HepG2 (cell line): ENCODE data around the gene KAT6B. TPM values are rescaled to one million over a fixed set of nuclear protein-coding genes. Genes with fewer than 3 reads are reported as not detected.

ENCODE experiments used
- NFIB ChIP-seq: sonication (generic); formaldehyde crosslinking; IDR thresholded peaks from 2 replicates; pipeline ENCODE4 v1.9.0; 2021; ENCODE audit warnings: missing genetic modification reagents, mild to moderate bottlenecking, borderline replicate concordance
- POLR2AphosphoS5 ChIP-seq: IDR thresholded peaks from 2 replicates; pipeline ENCODE4 v1.6.1; 2012; ENCODE audit warnings: low read depth, low read length
- SOX6 ChIP-seq, 2 experiments: fragments of 450-650 bp in 1 of 2; sonication (generic) in 1 of 2; formaldehyde crosslinking in 1 of 2; IDR thresholded peaks; 2 replicates each; pipeline versions ENCODE4 v1.4.0 to v1.6.1; 2017 to 2020; ENCODE audit warnings: antibody characterized with exemption in 1 of 2, mild to moderate bottlenecking in 1 of 2, missing genetic modification reagents in 1 of 2
- ZNF549 ChIP-seq: sonication (generic); formaldehyde crosslinking; IDR thresholded peaks from 2 replicates; pipeline ENCODE4 v1.5.0; 2020; ENCODE audit warnings: missing genetic modification reagents
- polyA plus RNA-seq, 8 experiments: library from polyadenylated mRNA; depleted of rRNA in 3 of 8; stranded (reverse) in 7 of 8; unstranded in 1 of 8; fragments of >200 nt; fragmentation: Illumina TruSeq in 4 of 8; extraction: Trizol in 4 of 8; gene quantifications; 2 replicates each; pipeline versions ENCODE4 v1.2.1 to v1.2.3, GENCODE V29; 2011 to 2016; ENCODE audit warnings: low read depth in 4 of 8, missing spikeins in 1 of 8, mixed read lengths in 1 of 8; ENCODE audit not compliant: insufficient read depth in 1 of 8
- total RNA-seq, 5 experiments: library from RNA; depleted of rRNA; stranded (reverse); fragments of >200 nt; fragmentation: Illumina TruSeq; extraction: Trizol; gene quantifications; 2 replicates each; pipeline ENCODE4 v1.2.3, GENCODE V29; 2016; ENCODE audit warnings: low read depth in 1 of 5
- TF ChIP-seq, protein P1 (sequence below): sonication (generic); formaldehyde crosslinking; IDR thresholded peaks from 2 replicates; pipeline ENCODE4 v1.8.0; 2022; ENCODE audit warnings: missing genetic modification reagents, low read depth, mild to moderate bottlenecking, borderline replicate concordance
- TF ChIP-seq, protein P2 (sequence below): sonication (generic); formaldehyde crosslinking; IDR thresholded peaks from 2 replicates; pipeline ENCODE4 v1.4.0; 2020; ENCODE audit warnings: missing genetic modification reagents, mild to moderate bottlenecking, borderline replicate concordance
- TF ChIP-seq, protein P3 (sequence below): sonication (generic); formaldehyde crosslinking; IDR thresholded peaks from 2 replicates; pipeline ENCODE4 v1.4.0; 2020; ENCODE audit warnings: missing genetic modification reagents

KAT6B gene
- total and polyA plus RNA-seq, 2 of the 13 experiments (the other 11 are each of a cell fraction or from before 2014, with no cell fraction given): 3.0 to 9.5 TPM

DNA sequence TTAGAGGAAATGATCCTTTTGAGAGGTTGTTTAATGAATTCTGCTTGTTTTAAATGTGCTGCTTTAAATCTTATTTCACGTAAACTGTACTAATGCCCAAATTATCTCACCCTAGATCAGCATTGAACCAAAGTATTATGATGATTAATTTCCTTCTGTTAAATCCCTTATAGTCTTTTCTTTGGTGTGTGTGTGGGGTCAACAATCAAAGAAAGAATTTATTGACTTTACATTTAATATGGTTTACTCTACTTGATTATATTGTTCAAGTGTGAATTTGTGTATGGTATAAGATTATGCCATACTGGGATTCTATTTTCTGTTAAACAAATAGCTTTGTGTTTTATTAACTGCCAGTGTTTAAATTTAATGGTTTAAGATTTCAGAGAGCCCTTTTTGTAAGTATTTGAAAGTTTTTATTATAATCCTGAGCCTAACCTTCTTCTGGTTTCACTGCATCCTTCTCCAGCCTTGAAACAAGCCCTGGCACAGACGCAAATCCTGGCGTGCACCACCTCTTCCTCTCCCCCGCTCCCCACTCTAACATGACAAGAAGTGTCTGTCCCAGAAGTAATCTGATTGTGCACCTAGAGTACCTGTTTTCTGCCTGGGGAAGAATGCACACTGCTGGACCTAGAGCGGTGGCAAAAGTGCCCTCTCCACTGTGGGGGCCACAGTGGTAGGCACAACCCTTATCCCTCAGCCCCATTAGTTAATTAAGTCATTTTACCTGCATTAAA, 70.6 kb downstream of the KAT6B start (continued):
- TF ChIP-seq, protein P1, sequence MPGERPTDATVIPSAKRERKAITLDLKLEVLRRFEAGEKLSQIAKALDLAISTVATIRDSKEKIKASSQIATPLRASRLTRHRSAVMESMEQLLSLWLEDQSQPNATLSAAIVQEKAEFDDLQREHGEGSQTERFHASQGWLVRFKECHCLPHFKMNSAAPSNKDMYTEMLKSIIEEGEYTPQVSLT (CRISPR knock-in tag): no peak
- TF ChIP-seq ZNF549: no peak
- no peak for TF ChIP-seq POLR2AphosphoS5
- TF ChIP-seq, protein P2, sequence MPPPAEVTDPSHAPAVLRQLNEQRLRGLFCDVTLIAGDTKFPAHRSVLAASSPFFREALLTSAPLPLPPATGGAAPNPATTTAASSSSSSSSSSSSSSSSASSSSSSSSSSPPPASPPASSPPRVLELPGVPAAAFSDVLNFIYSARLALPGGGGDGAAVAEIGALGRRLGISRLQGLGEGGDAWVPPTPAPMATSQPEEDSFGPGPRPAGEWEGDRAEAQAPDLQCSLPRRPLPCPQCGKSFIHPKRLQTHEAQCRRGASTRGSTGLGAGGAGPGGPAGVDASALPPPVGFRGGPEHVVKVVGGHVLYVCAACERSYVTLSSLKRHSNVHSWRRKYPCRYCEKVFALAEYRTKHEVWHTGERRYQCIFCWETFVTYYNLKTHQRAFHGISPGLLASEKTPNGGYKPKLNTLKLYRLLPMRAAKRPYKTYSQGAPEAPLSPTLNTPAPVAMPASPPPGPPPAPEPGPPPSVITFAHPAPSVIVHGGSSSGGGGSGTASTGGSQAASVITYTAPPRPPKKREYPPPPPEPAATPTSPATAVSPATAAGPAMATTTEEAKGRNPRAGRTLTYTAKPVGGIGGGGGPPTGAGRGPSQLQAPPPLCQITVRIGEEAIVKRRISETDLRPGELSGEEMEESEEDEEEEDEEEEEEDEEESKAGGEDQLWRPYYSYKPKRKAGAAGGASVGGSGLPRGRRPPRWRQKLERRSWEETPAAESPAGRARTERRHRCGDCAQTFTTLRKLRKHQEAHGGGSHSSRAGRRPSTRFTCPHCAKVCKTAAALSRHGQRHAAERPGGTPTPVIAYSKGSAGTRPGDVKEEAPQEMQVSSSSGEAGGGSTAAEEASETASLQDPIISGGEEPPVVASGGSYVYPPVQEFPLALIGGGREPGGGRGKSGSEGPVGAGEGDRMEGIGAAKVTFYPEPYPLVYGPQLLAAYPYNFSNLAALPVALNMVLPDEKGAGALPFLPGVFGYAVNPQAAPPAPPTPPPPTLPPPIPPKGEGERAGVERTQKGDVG (CRISPR knock-in tag): no peak
- TF ChIP-seq SOX6 (IDR thresholded peaks at IDR 0.05): no peak
- no peak for TF ChIP-seq SOX6 (CRISPR knock-in tag; IDR thresholded peaks at IDR 0.05)
- TF ChIP-seq, protein P3, sequence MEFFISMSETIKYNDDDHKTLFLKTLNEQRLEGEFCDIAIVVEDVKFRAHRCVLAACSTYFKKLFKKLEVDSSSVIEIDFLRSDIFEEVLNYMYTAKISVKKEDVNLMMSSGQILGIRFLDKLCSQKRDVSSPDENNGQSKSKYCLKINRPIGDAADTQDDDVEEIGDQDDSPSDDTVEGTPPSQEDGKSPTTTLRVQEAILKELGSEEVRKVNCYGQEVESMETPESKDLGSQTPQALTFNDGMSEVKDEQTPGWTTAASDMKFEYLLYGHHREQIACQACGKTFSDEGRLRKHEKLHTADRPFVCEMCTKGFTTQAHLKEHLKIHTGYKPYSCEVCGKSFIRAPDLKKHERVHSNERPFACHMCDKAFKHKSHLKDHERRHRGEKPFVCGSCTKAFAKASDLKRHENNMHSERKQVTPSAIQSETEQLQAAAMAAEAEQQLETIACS (CRISPR knock-in tag): no peak
- TF ChIP-seq NFIB (CRISPR knock-in tag): no peak
